ENCODE data around the gene TMEM150B. TPM values are rescaled to one million over a fixed set of nuclear protein-coding genes. Genes with fewer than 3 reads are reported as not detected.
A peak's percentile ranks its signal among the peaks of the same experiment; 100 is the strongest.

Gene TMEM150B
- total and polyA plus RNA-seq, 2 of the 13 experiments (the other 11 are each of a cell fraction or from before 2014, with no cell fraction given): 1.3 to 1.8 TPM

DNA sequence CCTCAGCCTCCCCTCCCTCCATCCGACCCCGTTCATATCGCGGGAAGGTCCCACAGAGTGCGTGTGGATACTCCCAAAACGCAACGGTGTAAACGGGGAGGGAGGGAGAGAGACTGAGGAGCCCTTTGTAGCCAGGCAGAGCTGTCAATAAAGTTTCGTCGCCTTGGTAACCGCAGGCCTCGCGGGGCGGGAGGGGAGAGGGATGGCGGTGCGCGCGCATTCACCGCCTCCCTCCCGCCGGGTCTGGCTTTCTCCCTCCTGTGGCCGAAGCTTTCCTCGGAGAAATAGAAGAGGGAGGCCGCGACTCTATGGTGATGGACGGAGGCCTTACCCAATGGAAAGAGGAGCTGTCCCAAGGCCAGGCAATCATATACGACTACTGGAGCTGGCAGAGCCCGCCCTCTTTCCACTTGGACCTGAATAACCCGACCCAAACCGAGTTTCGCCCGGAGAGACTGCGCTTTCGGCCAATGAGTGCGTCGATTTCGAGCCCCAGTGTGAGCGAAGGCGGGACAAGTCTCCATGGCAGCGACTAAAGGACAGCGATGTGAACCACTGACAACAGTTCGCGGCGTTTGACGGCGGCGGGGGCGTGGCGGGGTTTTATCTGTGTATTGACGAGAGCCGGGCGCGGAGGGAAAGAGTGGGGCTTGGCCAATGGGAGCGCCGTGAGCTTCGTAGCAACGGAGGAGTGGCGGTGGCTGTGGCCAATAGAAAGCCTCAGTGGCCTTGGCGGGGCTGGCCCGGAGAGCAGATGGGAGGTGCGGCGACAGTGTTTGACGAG, 14.2 kb upstream of the TMEM150B start, which contains the start of gene KMT5C (continued):
- TF ChIP-seq ZNF615 (CRISPR knock-in tag; IDR thresholded peaks at IDR 0.05; ENCODE audit: borderline replicate concordance): no peak
- TF ChIP-seq DMAP1 (CRISPR knock-in tag; IDR thresholded peaks at IDR 0.05): peak; percentile 58; the same call in 1 of the 2 replicates
- TF ChIP-seq TOE1 (CRISPR knock-in tag; IDR thresholded peaks at IDR 0.05): no peak
- no peak for TF ChIP-seq THYN1 (CRISPR knock-in tag; IDR thresholded peaks at IDR 0.05; ENCODE audit: borderline replicate concordance, low read depth)
- no peak for TF ChIP-seq ZNF83 (CRISPR knock-in tag; IDR thresholded peaks at IDR 0.05; ENCODE audit: borderline replicate concordance)
- TF ChIP-seq, protein P1, sequence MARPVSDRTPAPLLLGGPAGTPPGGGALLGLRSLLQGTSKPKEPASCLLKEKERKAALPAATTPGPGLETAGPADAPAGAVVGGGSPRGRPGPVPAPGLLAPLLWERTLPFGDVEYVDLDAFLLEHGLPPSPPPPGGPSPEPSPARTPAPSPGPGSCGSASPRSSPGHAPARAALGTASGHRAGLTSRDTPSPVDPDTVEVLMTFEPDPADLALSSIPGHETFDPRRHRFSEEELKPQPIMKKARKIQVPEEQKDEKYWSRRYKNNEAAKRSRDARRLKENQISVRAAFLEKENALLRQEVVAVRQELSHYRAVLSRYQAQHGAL (CRISPR knock-in tag; IDR thresholded peaks at IDR 0.05; ENCODE audit: not compliant biosample characterization): no peak
- no peak for TF ChIP-seq ZBTB33 (CRISPR knock-in tag; IDR thresholded peaks at IDR 0.05)
- TF ChIP-seq IKZF1 (IDR thresholded peaks at IDR 0.05): no peak
- no peak for TF ChIP-seq HCFC1 (IDR thresholded peaks at IDR 0.05; ENCODE audit: low read depth, low read length)
- TF ChIP-seq ZNF790 (CRISPR knock-in tag; IDR thresholded peaks at IDR 0.05; ENCODE audit: borderline replicate concordance): no peak
- TF ChIP-seq, protein P2, sequence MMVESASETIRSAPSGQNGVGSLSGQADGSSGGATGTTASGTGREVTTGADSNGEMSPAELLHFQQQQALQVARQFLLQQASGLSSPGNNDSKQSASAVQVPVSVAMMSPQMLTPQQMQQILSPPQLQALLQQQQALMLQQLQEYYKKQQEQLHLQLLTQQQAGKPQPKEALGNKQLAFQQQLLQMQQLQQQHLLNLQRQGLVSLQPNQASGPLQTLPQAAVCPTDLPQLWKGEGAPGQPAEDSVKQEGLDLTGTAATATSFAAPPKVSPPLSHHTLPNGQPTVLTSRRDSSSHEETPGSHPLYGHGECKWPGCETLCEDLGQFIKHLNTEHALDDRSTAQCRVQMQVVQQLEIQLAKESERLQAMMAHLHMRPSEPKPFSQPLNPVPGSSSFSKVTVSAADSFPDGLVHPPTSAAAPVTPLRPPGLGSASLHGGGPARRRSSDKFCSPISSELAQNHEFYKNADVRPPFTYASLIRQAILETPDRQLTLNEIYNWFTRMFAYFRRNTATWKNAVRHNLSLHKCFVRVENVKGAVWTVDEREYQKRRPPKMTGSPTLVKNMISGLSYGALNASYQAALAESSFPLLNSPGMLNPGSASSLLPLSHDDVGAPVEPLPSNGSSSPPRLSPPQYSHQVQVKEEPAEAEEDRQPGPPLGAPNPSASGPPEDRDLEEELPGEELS (CRISPR knock-in tag; IDR thresholded peaks at IDR 0.05): no peak
- peak; percentile 96 for TF ChIP-seq NFYB (CRISPR knock-in tag; IDR thresholded peaks at IDR 0.05)
- no peak for TF ChIP-seq SRF (IDR thresholded peaks at IDR 0.05; ENCODE audit: low read depth, low read length)
- peak; percentile 89 for TF ChIP-seq RFX3 (CRISPR knock-in tag; IDR thresholded peaks at IDR 0.05)
- no peak for TF ChIP-seq ZNF891 (CRISPR knock-in tag; IDR thresholded peaks at IDR 0.05)
- no peak for TF ChIP-seq ZNF510 (CRISPR knock-in tag; IDR thresholded peaks at IDR 0.05; ENCODE audit: low read depth)
- TF ChIP-seq ZNF180 (CRISPR knock-in tag; IDR thresholded peaks at IDR 0.05; ENCODE audit: borderline replicate concordance, low read depth): no peak
- no peak for TF ChIP-seq SUZ12 (IDR thresholded peaks at IDR 0.05; ENCODE audit: low read depth, low read length)
- no peak for TF ChIP-seq NCOR1 (IDR thresholded peaks at IDR 0.05; ENCODE audit: borderline replicate concordance, low read length)
- no peak for TF ChIP-seq NR2C2 (CRISPR knock-in tag; IDR thresholded peaks at IDR 0.05; ENCODE audit: borderline replicate concordance)
- TF ChIP-seq CEBPZ (IDR thresholded peaks at IDR 0.05; ENCODE audit: low read length): peak; percentile 70
- no peak for TF ChIP-seq ZEB1 (IDR thresholded peaks at IDR 0.05; ENCODE audit: insufficient replicate concordance, low read depth)
- TF ChIP-seq ZNF20 (CRISPR knock-in tag; IDR thresholded peaks at IDR 0.05): no peak

All from HepG2 (cell line).